HepG2 (cell line): ENCODE data around the gene EIF6. TPM values are rescaled to one million over a fixed set of nuclear protein-coding genes. Genes with fewer than 3 reads are reported as not detected.
A peak's percentile ranks its signal among the peaks of the same experiment; 100 is the strongest.

ENCODE experiments used
- CBFB ChIP-seq: sonication (generic); formaldehyde crosslinking; IDR thresholded peaks from 2 replicates; pipeline ENCODE4 v1.4.0; 2020; ENCODE audit warnings: missing genetic modification reagents
- HES4 ChIP-seq: sonication (generic); formaldehyde crosslinking; IDR thresholded peaks from 2 replicates; pipeline ENCODE4 v1.9.0; 2021; ENCODE audit warnings: mild to moderate bottlenecking, missing genetic modification reagents, borderline replicate concordance
- HOXA3 ChIP-seq: sonication (generic); formaldehyde crosslinking; IDR thresholded peaks from 2 replicates; pipeline ENCODE4 v1.5.0; 2020; ENCODE audit warnings: missing genetic modification reagents
- HOXA7 ChIP-seq: sonication (generic); formaldehyde crosslinking; IDR thresholded peaks from 2 replicates; pipeline ENCODE4 v1.8.1; 2022; ENCODE audit warnings: mild to moderate bottlenecking, missing genetic modification reagents, moderate library complexity
- LCORL ChIP-seq, 2 experiments: fragments of 450-650 bp in 1 of 2; sonication (generic) in 1 of 2; formaldehyde crosslinking in 1 of 2; IDR thresholded peaks; 2 replicates each; pipeline versions ENCODE4 v1.5.0 to v1.6.1; 2017 to 2020; ENCODE audit warnings: antibody characterized with exemption in 1 of 2, missing genetic modification reagents in 1 of 2
- NFE2L2 ChIP-seq: fragments of 150-350 bp; IDR thresholded peaks from 2 replicates; pipeline ENCODE4 v1.6.1; 2014; ENCODE audit warnings: low read length
- REPIN1 ChIP-seq: sonication (generic); formaldehyde crosslinking; IDR thresholded peaks from 2 replicates; pipeline ENCODE4 v1.8.0; 2022; ENCODE audit warnings: missing genetic modification reagents, low read depth, mild to moderate bottlenecking, borderline replicate concordance
- ZNF510 ChIP-seq: sonication (generic); formaldehyde crosslinking; IDR thresholded peaks from 2 replicates; pipeline ENCODE4 v1.4.0; 2020; ENCODE audit warnings: low read depth, mild to moderate bottlenecking, missing genetic modification reagents
- ZNF572 ChIP-seq: sonication (generic); formaldehyde crosslinking; IDR thresholded peaks from 2 replicates; pipeline ENCODE4 v1.5.1; 2020; ENCODE audit warnings: mild to moderate bottlenecking, missing genetic modification reagents
- ZNF605 ChIP-seq: sonication (generic); formaldehyde crosslinking; IDR thresholded peaks from 2 replicates; pipeline ENCODE4 v1.8.0; 2022; ENCODE audit warnings: mild to moderate bottlenecking, missing genetic modification reagents
- polyA plus RNA-seq, 8 experiments: library from polyadenylated mRNA; depleted of rRNA in 3 of 8; stranded (reverse) in 7 of 8; unstranded in 1 of 8; fragments of >200 nt; fragmentation: Illumina TruSeq in 4 of 8; extraction: Trizol in 4 of 8; gene quantifications; 2 replicates each; pipeline versions ENCODE4 v1.2.1 to v1.2.3, GENCODE V29; 2011 to 2016; ENCODE audit warnings: low read depth in 4 of 8, missing spikeins in 1 of 8, mixed read lengths in 1 of 8; ENCODE audit not compliant: insufficient read depth in 1 of 8
- total RNA-seq, 5 experiments: library from RNA; depleted of rRNA; stranded (reverse); fragments of >200 nt; fragmentation: Illumina TruSeq; extraction: Trizol; gene quantifications; 2 replicates each; pipeline ENCODE4 v1.2.3, GENCODE V29; 2016; ENCODE audit warnings: low read depth in 1 of 5
- TF ChIP-seq, protein P1 (sequence below): sonication (generic); formaldehyde crosslinking; IDR thresholded peaks from 2 replicates; pipeline ENCODE4 v1.4.0; 2020; ENCODE audit warnings: missing genetic modification reagents
- TF ChIP-seq, protein P2 (sequence below): sonication (generic); formaldehyde crosslinking; IDR thresholded peaks from 2 replicates; pipeline ENCODE4 v1.5.1; 2020; ENCODE audit warnings: mild to moderate bottlenecking, moderate library complexity, missing genetic modification reagents
- TF ChIP-seq, protein P3 (sequence below): sonication (generic); formaldehyde crosslinking; IDR thresholded peaks from 2 replicates; pipeline ENCODE4 v1.4.0; 2020; ENCODE audit warnings: mild to moderate bottlenecking, missing genetic modification reagents
- TF ChIP-seq, protein P4 (sequence below): sonication (generic); formaldehyde crosslinking; IDR thresholded peaks from 2 replicates; pipeline ENCODE4 v1.4.0; 2020; ENCODE audit warnings: low read depth, mild to moderate bottlenecking, missing genetic modification reagents
- TF ChIP-seq, protein P5 (sequence below): IDR thresholded peaks from 2 replicates; pipeline ENCODE4 v1.6.1; 2016; ENCODE audit warnings: missing biosample characterization, missing genetic modification reagents, low read depth
- TF ChIP-seq, protein P6 (sequence below): sonication (generic); formaldehyde crosslinking; IDR thresholded peaks from 2 replicates; pipeline ENCODE4 v1.4.0; 2020; ENCODE audit warnings: mild to moderate bottlenecking, missing genetic modification reagents
- TF ChIP-seq, protein P7 (sequence below): sonication (generic); formaldehyde crosslinking; conservative IDR thresholded peaks from 2 replicates; pipeline ENCODE4 v1.8.0; 2022; ENCODE audit warnings: mild to moderate bottlenecking, moderate library complexity, missing genetic modification reagents

The EIF6 gene
- total and polyA plus RNA-seq, 2 of the 13 experiments (the other 11 are each of a cell fraction or from before 2014, with no cell fraction given): 462 to 466 TPM

DNA sequence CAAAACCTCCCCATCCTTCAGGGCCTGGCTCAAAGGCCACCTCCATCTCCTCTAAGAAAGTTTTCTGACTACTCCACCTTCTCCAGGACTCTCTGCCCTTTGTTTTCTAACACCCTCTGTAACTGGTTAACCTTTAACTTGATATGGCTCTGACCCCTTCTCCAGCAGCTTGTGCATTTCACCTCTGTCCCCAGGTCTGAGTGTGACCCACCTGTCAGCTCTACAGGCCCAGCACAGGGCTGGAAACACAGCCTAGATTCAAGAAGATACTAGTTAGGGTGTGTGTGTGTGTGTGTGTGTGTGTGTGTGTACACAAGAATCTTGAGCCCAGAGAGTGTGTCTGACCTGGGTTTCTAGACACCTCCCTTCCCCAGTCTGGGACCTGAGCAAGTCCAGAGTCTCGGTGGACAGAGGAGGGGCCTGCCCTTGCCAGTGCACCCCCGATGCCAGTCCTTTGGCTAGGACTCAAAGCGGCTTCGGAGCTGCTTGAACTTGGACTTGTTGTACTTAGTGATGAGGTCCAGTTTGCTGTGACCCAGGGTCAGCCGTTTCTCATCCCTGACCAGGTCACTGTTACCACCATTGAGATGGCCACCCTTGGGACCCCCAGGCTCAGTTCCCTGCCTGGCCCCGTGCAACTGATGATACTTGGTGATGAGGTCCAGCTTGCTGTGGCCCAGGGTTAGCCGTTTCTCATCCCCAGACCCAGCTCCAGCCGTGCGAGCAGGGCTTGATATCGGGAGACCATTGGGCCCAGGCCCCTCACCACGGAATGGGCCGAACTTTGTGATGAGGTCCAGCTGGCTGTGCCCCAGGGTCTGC is 1.7 kb upstream of the EIF6 start (continued):
- TF ChIP-seq, protein P1, sequence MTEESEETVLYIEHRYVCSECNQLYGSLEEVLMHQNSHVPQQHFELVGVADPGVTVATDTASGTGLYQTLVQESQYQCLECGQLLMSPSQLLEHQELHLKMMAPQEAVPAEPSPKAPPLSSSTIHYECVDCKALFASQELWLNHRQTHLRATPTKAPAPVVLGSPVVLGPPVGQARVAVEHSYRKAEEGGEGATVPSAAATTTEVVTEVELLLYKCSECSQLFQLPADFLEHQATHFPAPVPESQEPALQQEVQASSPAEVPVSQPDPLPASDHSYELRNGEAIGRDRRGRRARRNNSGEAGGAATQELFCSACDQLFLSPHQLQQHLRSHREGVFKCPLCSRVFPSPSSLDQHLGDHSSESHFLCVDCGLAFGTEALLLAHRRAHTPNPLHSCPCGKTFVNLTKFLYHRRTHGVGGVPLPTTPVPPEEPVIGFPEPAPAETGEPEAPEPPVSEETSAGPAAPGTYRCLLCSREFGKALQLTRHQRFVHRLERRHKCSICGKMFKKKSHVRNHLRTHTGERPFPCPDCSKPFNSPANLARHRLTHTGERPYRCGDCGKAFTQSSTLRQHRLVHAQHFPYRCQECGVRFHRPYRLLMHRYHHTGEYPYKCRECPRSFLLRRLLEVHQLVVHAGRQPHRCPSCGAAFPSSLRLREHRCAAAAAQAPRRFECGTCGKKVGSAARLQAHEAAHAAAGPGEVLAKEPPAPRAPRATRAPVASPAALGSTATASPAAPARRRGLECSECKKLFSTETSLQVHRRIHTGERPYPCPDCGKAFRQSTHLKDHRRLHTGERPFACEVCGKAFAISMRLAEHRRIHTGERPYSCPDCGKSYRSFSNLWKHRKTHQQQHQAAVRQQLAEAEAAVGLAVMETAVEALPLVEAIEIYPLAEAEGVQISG (CRISPR knock-in tag): peak; percentile 93
- TF ChIP-seq, protein P2, sequence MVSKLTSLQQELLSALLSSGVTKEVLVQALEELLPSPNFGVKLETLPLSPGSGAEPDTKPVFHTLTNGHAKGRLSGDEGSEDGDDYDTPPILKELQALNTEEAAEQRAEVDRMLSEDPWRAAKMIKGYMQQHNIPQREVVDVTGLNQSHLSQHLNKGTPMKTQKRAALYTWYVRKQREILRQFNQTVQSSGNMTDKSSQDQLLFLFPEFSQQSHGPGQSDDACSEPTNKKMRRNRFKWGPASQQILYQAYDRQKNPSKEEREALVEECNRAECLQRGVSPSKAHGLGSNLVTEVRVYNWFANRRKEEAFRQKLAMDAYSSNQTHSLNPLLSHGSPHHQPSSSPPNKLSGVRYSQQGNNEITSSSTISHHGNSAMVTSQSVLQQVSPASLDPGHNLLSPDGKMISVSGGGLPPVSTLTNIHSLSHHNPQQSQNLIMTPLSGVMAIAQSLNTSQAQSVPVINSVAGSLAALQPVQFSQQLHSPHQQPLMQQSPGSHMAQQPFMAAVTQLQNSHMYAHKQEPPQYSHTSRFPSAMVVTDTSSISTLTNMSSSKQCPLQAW (CRISPR knock-in tag): peak; percentile 99
- 0 out of 2 replicates have a peak, but pooled peaks have one; percentile 23 for TF ChIP-seq CBFB (CRISPR knock-in tag)
- TF ChIP-seq REPIN1 (CRISPR knock-in tag): peak; percentile 85; the same call in 1 of the 2 replicates
- TF ChIP-seq, protein P3, sequence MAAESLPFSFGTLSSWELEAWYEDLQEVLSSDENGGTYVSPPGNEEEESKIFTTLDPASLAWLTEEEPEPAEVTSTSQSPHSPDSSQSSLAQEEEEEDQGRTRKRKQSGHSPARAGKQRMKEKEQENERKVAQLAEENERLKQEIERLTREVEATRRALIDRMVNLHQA (CRISPR knock-in tag): no peak
- TF ChIP-seq, protein P4, sequence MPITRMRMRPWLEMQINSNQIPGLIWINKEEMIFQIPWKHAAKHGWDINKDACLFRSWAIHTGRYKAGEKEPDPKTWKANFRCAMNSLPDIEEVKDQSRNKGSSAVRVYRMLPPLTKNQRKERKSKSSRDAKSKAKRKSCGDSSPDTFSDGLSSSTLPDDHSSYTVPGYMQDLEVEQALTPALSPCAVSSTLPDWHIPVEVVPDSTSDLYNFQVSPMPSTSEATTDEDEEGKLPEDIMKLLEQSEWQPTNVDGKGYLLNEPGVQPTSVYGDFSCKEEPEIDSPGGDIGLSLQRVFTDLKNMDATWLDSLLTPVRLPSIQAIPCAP: no peak
- peak; percentile 93 for TF ChIP-seq ZNF605 (CRISPR knock-in tag)
- TF ChIP-seq HOXA7 (CRISPR knock-in tag): no peak
- TF ChIP-seq, protein P5, sequence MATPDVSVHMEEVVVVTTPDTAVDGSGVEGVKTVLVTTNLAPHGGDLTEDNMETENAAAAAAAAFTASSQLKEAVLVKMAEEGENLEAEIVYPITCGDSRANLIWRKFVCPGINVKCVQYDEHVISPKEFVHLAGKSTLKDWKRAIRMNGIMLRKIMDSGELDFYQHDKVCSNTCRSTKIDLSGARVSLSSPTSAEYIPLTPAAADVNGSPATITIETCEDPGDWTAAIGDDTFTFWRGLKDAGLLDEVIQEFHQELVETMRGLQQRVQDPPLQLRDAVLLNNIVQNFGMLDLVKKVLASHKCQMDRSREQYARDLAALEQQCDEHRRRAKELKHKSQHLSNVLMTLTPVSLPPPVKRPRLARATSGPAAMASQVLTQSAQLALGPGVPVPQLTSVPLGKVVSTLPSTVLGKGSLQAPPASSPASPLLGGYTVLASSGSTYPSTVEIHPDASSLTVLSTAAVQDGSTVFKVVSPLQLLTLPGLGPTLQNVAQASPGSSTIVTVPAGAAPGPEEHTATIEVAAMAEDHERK: no peak
- TF ChIP-seq NFE2L2: no peak
- TF ChIP-seq, protein P6, sequence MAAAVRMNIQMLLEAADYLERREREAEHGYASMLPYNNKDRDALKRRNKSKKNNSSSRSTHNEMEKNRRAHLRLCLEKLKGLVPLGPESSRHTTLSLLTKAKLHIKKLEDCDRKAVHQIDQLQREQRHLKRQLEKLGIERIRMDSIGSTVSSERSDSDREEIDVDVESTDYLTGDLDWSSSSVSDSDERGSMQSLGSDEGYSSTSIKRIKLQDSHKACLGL: no peak
- peak; percentile 60 for TF ChIP-seq HOXA3 (CRISPR knock-in tag)
- no peak for TF ChIP-seq ZNF510 (CRISPR knock-in tag)
- TF ChIP-seq, protein P7, sequence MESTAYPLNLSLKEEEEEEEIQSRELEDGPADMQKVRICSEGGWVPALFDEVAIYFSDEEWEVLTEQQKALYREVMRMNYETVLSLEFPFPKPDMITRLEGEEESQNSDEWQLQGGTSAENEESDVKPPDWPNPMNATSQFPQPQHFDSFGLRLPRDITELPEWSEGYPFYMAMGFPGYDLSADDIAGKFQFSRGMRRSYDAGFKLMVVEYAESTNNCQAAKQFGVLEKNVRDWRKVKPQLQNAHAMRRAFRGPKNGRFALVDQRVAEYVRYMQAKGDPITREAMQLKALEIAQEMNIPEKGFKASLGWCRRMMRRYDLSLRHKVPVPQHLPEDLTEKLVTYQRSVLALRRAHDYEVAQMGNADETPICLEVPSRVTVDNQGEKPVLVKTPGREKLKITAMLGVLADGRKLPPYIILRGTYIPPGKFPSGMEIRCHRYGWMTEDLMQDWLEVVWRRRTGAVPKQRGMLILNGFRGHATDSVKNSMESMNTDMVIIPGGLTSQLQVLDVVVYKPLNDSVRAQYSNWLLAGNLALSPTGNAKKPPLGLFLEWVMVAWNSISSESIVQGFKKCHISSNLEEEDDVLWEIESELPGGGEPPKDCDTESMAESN (CRISPR knock-in tag): no peak
- no peak for TF ChIP-seq HES4
- peak; percentile 84 for TF ChIP-seq ZNF572
- no peak for TF ChIP-seq LCORL (IDR thresholded peaks at IDR 0.05)
- peak; percentile 77; the same call in 1 of the 2 replicates for TF ChIP-seq LCORL (CRISPR knock-in tag; IDR thresholded peaks at IDR 0.05)
